Activated CD4-positive, alpha-beta T cell treated with anti-CD3 and anti-CD28 coated beads for 36 hours (primary cell): ENCODE measurements around the gene ZNF619. TPM values are rescaled to one million over a fixed set of nuclear protein-coding genes. Genes with fewer than 3 reads are reported as not detected.
A peak's percentile ranks its signal among the peaks of the same experiment; 100 is the strongest.

Experiments
- ATAC-seq: fragments of 200-7000 bp; cut with Tn5 transposase; one replicate; pipeline ENCODE4 v1.10.0; 2021; ENCODE audit warnings: mild to moderate bottlenecking, moderate library complexity
- CTCF ChIA-PET: fragments of 350-600 bp; sonication (Branson Sonifier 250); formaldehyde crosslinking; loops from one replicate; lab custom pipeline; 2021; ENCODE audit warnings: antibody characterized with exemption; lab: Charles Lee
- POLR2A ChIA-PET: fragments of 350-600 bp; sonication (Branson Sonifier 250); formaldehyde crosslinking; loops from one replicate; lab custom pipeline; 2021; ENCODE audit warnings: antibody characterized with exemption, inconsistent platforms; lab: Charles Lee
- DNase-seq: peaks from one replicate; pipeline ENCODE4 v3.0.0-alpha.2; 2020
- H3K27ac Mint-ChIP-seq: one replicate; pipeline ENCODE4 v1.8.0; 2021; ENCODE audit warnings: mixed read lengths
- H3K27me3 Mint-ChIP-seq: one replicate; pipeline ENCODE4 v1.8.0; 2021; ENCODE audit warnings: mixed read lengths
- H3K36me3 Mint-ChIP-seq: one replicate; pipeline ENCODE4 v1.8.0; 2021; ENCODE audit warnings: low read depth, mixed read lengths
- H3K4me1 Mint-ChIP-seq: one replicate; pipeline ENCODE4 v1.8.0; 2021; ENCODE audit warnings: mixed read lengths
- H3K4me3 Mint-ChIP-seq: one replicate; pipeline ENCODE4 v1.8.0; 2021; ENCODE audit warnings: mild to moderate bottlenecking, moderate library complexity, mixed read lengths
- H3K9me3 Mint-ChIP-seq: one replicate; pipeline ENCODE4 v1.8.0; 2021; ENCODE audit warnings: low read depth, mixed read lengths
- intact Hi-C, 2 experiments: fragments of 100-400 bp; cut with DNase I in 1 of 2; cut with micrococcal nuclease in 1 of 2; formaldehyde crosslinking; loops; one replicate each; pipeline versions ENCODE4 v1.14.2 to v1.15.1; 2022 to 2024; cut with DNase I, micrococcal nuclease
- total RNA-seq, 2 experiments: library from RNA; stranded (reverse); gene quantifications; one replicate each; pipeline ENCODE4 v1.2.3, GENCODE V29; 2021

Gene ZNF619
- total RNA-seq, 2 experiments from 2014 or later: 5.6 to 7.0 TPM

- Mint-ChIP-seq H3K36me3 (peaks cover 27% of the 10 kb centered on the region), H3K4me3 (peak within 1 kb of the TSS; percentile 91), H3K27me3 (no peaks in the 10 kb centered on the region), H3K27ac (peak within 1 kb of the TSS; percentile 94), H3K4me1 (peaks cover 24% of the 10 kb centered on the region), H3K9me3 (no peaks in the 10 kb centered on the region)
- intact Hi-C loops: loop anchor here (1.0 to 10.0 kb wide), 11 partner anchors 18 to 1438 kb away; partner anchors contain the start of genes EIF1B (in 2 of the 2), RPL14 (in 2 of the 2), ZNF619 (in 2 of the 2) and ZNF620 (in 2 of the 2)
- DNase-seq: peak; percentile 89
- ChIA-PET CTCF (interaction anchor here (0.8 to 1.2 kb wide), 3 partner anchors 9 to 71 kb away, joined by 3 to 5 read pairs (median 4); no protein-coding TSS in a partner anchor), POLR2A (interaction anchor here (0.8 to 0.9 kb wide), 2 partner anchors 8 to 1346 kb away, joined by 3 read pairs; no protein-coding TSS in a partner anchor)
- ATAC-seq: peak; percentile 97
These were observed 47.8 kb downstream of the ZNF619 start, which contains the start of gene ZNF621 for GRCh38 chr3:40524568-40525285. TSS of gene ZNF621 (plus strand) at chr3:40524960. CDS start at chr3:40525841, 881 bp downstream.

GRCh38 chr3:40528426-40528825, 51.5 kb downstream of the ZNF619 start:
- ChIA-PET CTCF (no interaction called here), POLR2A (no interaction called here)
- Mint-ChIP-seq H3K27me3 (no peaks in the 10 kb centered on the region), H3K9me3 (peaks cover 15% of the 10 kb centered on the region), H3K36me3 (peaks cover 63% of the 10 kb centered on the region), H3K4me1 (peaks cover 24% of the 10 kb centered on the region), H3K4me3 (no peak overlapping the region), H3K27ac (no peak overlapping the region)
- DNase-seq (no peak), ATAC-seq (no peak)
- intact Hi-C loops: loop anchor here in 1 of 2 experiments (10.0 kb wide), 1 partner anchor 1124 kb away; the partner anchor contains the start of gene RPSA

- DNase-seq (no peak), ATAC-seq (no peak)
- intact Hi-C loops: no loop called here
- peaks cover 3% of the 10 kb centered on the region for H3K4me1 Mint-ChIP-seq
- no peaks in the 10 kb centered on the region for H3K27me3 Mint-ChIP-seq
- H3K27ac Mint-ChIP-seq: no peak overlapping the region
- H3K9me3 Mint-ChIP-seq: peaks cover 19% of the 10 kb centered on the region
- H3K4me3 Mint-ChIP-seq: no peak overlapping the region
- POLR2A ChIA-PET: interaction anchor here (0.6 to 1.0 kb wide), 2 partner anchors 8 to 1383 kb away, joined by 3 to 4 read pairs; no protein-coding TSS in a partner anchor
- CTCF ChIA-PET: interaction anchor here (1.3 kb wide), 1 partner anchor 10 kb away, joined by 3 read pairs; no protein-coding TSS in a partner anchor
- peaks cover 84% of the 10 kb centered on the region for H3K36me3 Mint-ChIP-seq
These were observed 55.3 kb downstream of the ZNF619 start for GRCh38 chr3:40532252-40532651.

GRCh38 chr3:40534283-40534682, 57.4 kb downstream of the ZNF619 start:
- ATAC-seq: no peak
- H3K36me3 Mint-ChIP-seq: peaks cover 83% of the 10 kb centered on the region
- H3K4me1 Mint-ChIP-seq: no peaks in the 10 kb centered on the region
- POLR2A ChIA-PET: no interaction called here
- H3K9me3 Mint-ChIP-seq: peaks cover 30% of the 10 kb centered on the region
- no peak for DNase-seq
- no peaks in the 10 kb centered on the region for H3K27me3 Mint-ChIP-seq
- intact Hi-C loops: no loop called here
- CTCF ChIA-PET: interaction anchor here (0.6 to 1.1 kb wide), 2 partner anchors 9 to 1428 kb away, joined by 3 to 4 read pairs; partner anchors contain the start of gene ZNF621
- no peak overlapping the region for H3K4me3 Mint-ChIP-seq
- no peak overlapping the region for H3K27ac Mint-ChIP-seq

Other genes with a start within 250 kb of the ZNF619 start
- gene EIF1B, start 167.4 kb upstream of the ZNF619 start, total RNA-seq: 10 to 100 TPM; 35.1 to 39.2 TPM
- not detected for gene ENTPD3, start 89.9 kb upstream of the ZNF619 start, total RNA-seq
- 1,000 to 10,000 TPM; 3,053 to 3,976 TPM for gene RPL14, start 19.8 kb upstream of the ZNF619 start, total RNA-seq
- gene ZNF620, start 28.9 kb downstream of the ZNF619 start, total RNA-seq: 1 to 10 TPM; 3.8 to 3.9 TPM
- 10 to 100 TPM; 17.8 to 18.7 TPM for gene ZNF621, start 47.8 kb downstream of the ZNF619 start, total RNA-seq